Aorta (tissue), 5 donors: ENCODE measurements around the gene RUVBL1. TPM values are rescaled to one million over a fixed set of nuclear protein-coding genes. Genes with fewer than 3 reads are reported as not detected.

ENCODE experiments used
- ATAC-seq: fragments of 200-7000 bp; cut with Tn5 transposase; one replicate; pipeline ENCODE4 v1.9.1; 2022; ENCODE audit warnings: moderate library complexity; ENCODE audit not compliant: low FRiP score
- DNase-seq, 2 donors: peaks; one replicate each; pipeline ENCODE4 v3.0.0-alpha.2; 2020
- H3K27ac ChIP-seq, 2 donors: one replicate each; pipeline ENCODE4 v1.5.1; 2013; ENCODE audit warnings: low read length in 2 of 2, mild to moderate bottlenecking in 2 of 2, moderate library complexity in 2 of 2, control low read depth in 1 of 2, inconsistent platforms in 1 of 2, low read depth in 1 of 2
- H3K27me3 ChIP-seq, 2 donors: one replicate each; pipeline ENCODE4 v1.6.1; 2013; ENCODE audit warnings: control low read depth in 1 of 2, low read length in 1 of 2, mild to moderate bottlenecking in 1 of 2, moderate library complexity in 1 of 2; ENCODE audit not compliant: insufficient read depth in 2 of 2, control insufficient read depth in 1 of 2
- H3K36me3 ChIP-seq, 2 donors: one replicate each; pipeline ENCODE4 v1.6.1; 2013; ENCODE audit warnings: control low read depth in 1 of 2, low read length in 1 of 2, mild to moderate bottlenecking in 1 of 2; ENCODE audit not compliant: insufficient read depth in 2 of 2, control insufficient read depth in 1 of 2
- H3K4me1 ChIP-seq, 2 donors: one replicate each; pipeline ENCODE4 v1.6.1; 2013; ENCODE audit warnings: low read length in 2 of 2, control low read depth in 1 of 2, mild to moderate bottlenecking in 1 of 2, moderate library complexity in 1 of 2; ENCODE audit not compliant: insufficient read depth in 2 of 2, control insufficient read depth in 1 of 2
- H3K4me3 ChIP-seq, 2 donors: one replicate each; pipeline ENCODE4 v1.5.1; 2013; ENCODE audit warnings: low read length in 2 of 2, control low read depth in 1 of 2, mild to moderate bottlenecking in 1 of 2
- H3K9me3 ChIP-seq: one replicate; pipeline ENCODE4 v1.6.1; 2013; ENCODE audit warnings: mild to moderate bottlenecking, low read length; ENCODE audit not compliant: control insufficient read depth
- WGBS, 2 donors: extraction: QIAGEN DNeasy Blood & Tissue Kit; methylation state at CpG; one replicate each; pipeline ENCODE4 v1.1.7; 2013; 5-methylcytosine and 5-hydroxymethylcytosine counted together
- intact Hi-C, 2 donors: fragments of 100-400 bp; cut with DNase I; formaldehyde crosslinking; loops; one replicate each; pipeline versions ENCODE4 v1.14.2 to v1.15.0; 2022
- polyA plus RNA-seq, 2 donors: library from polyadenylated mRNA; stranded (reverse); fragments of 200-250 nt; gene quantifications; one replicate each; pipeline ENCODE4 v1.2.3, GENCODE V29; 2013
- total RNA-seq, 2 donors: library from RNA; stranded (reverse); fragmentation: NEBNext Ultra II Directional; extraction: Animal tissue kit (Norgen Biotek cat#: 25700); gene quantifications; one replicate each; pipeline ENCODE4 v1.2.1, GENCODE V29; 2021
- donor health status: healthy with polysubstance abuse.
- donor health status: Bipolar disorder and iron deficiency.
- donor health status: DM: no; HTN: no; CAD: no.
- donor health status: DM: no; HTN: no; CAD: no.
- donor health status: DM: yes; HTN: yes; CAD: no.

Gene RUVBL1
- total and polyA plus RNA-seq, 4 donors, result 12.3 to 18.5 (median 16.5) TPM

DNA sequence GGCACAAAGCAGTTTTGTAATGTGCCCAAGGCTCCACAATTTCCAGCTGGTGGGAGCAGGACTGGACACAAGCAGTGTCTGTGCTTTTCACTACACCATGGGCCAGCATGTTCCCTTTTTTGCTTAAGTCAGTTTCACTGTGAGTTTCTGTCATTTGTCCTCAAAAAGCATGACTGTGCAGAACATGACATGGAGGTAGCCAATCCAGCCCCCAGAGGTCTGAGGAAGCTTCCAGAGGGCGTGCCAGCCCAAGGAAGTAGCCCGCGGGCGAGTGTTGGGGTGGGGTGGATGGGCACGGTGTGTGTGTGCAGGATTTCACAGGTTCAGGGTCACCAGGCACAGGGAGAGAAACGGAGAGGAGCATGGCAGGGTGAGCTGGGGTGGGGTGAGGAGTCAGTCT, 21.7 kb upstream of the RUVBL1 start:
- Histone ChIP-seq H3K27me3 (no peaks in the 10 kb centered on the region), H3K27ac (no peak overlapping the region), H3K4me1 (no peaks in the 10 kb centered on the region), H3K9me3 (no peaks in the 10 kb centered on the region), H3K36me3 (no peaks in the 10 kb centered on the region), H3K4me3 (no peak overlapping the region)
- DNase-seq, result peak in 1 of 2 donors; percentile 73
- no peak for ATAC-seq
- 72 to 74% methylated on average over 6 of the region's 6 CpGs for WGBS, 2 donors
- intact Hi-C loops, result no loop called here

DNA sequence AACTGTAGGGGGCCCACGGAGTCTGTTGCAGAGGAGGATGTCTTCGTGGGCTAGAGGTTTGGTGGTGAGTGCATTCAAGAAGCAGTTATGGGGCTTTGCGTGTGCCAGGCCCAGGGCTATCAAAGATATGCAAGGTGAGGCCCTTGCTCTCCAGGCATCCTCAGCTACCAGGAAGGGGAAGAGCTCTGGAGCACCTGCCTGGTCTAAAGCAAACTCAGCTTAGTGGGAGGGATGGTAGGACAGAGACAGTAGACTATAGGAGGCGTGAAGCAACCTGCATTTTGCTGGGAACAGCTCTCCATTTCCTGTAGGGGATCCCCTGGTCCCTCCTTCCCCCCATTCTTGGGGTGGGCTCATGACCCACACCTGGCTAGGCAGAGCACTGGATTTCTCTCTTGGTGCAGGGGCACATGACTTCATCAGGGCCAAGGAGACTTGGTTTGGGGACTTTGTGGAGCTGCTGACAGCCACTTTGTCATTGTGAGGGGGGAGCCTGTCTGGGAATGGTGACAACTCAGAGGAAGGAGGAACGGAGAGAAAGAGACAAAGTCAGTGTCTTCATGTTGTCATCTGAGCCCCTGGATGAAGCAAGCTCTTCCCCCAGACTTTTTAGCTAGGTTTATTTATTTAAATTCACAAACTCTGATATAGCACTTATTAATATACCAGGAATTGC, 21.0 kb upstream of the RUVBL1 start:
- no peak for ATAC-seq
- H3K4me1 ChIP-seq, result no peaks in the 10 kb centered on the region
- intact Hi-C loops, result no loop called here
- H3K4me3 ChIP-seq, result no peak overlapping the region
- 59 to 67% methylated on average over 5 of the region's 5 CpGs for WGBS, 2 donors
- no peaks in the 10 kb centered on the region for H3K9me3 ChIP-seq
- no peak for DNase-seq
- no peaks in the 10 kb centered on the region for H3K36me3 ChIP-seq
- H3K27ac ChIP-seq, result no peak overlapping the region
- H3K27me3 ChIP-seq, result no peaks in the 10 kb centered on the region

DNA sequence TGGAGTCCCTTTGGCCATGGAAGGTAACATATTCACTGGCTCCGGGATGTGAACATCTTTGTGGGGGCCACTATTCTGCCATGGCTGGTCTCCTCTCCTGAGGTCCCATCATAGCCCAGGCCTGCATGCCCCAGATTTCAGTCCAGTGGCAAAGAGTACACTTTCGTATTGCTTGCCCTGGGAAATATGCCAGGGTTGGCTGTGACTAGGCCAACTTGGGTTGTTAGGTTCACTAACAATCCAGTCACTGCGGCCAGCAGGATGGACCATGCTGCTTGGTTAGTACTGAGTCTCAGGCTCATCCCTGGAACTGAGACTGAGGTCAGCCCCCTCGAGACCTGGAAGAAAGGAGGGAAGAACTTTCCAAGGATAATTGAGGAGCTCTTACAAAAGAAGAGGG, 19.9 kb upstream of the RUVBL1 start:
- no peak overlapping the region for H3K4me3 ChIP-seq
- DNase-seq (no peak), ATAC-seq (no peak)
- H3K27ac ChIP-seq, result no peak overlapping the region
- H3K27me3 ChIP-seq, result no peaks in the 10 kb centered on the region
- WGBS, 2 donors, result 79 to 83% methylated on average over 4 of the region's 4 CpGs
- no peaks in the 10 kb centered on the region for H3K36me3 ChIP-seq
- intact Hi-C loops, result no loop called here
- H3K4me1 ChIP-seq, result no peaks in the 10 kb centered on the region
- no peaks in the 10 kb centered on the region for H3K9me3 ChIP-seq

- H3K36me3 ChIP-seq, result no peaks in the 10 kb centered on the region
- DNase-seq, result no peak
- H3K4me3 ChIP-seq, result no peak overlapping the region
- no peaks in the 10 kb centered on the region for H3K4me1 ChIP-seq
- intact Hi-C loops, result loop anchor here in 1 of 2 donors (2.0 to 5.0 kb wide), 2 partner anchors 25 to 36 kb away; no protein-coding TSS in a partner anchor
- peaks cover 2% of the 10 kb centered on the region for H3K9me3 ChIP-seq
- ATAC-seq, result no peak
- no peaks in the 10 kb centered on the region for H3K27me3 ChIP-seq
- WGBS, 2 donors, result 58 to 69% methylated on average over 3 of the region's 3 CpGs
- H3K27ac ChIP-seq, result no peak overlapping the region
Observed at GRCh38 chr3:128133273-128133883, 9.8 kb upstream of the RUVBL1 start.

DNA sequence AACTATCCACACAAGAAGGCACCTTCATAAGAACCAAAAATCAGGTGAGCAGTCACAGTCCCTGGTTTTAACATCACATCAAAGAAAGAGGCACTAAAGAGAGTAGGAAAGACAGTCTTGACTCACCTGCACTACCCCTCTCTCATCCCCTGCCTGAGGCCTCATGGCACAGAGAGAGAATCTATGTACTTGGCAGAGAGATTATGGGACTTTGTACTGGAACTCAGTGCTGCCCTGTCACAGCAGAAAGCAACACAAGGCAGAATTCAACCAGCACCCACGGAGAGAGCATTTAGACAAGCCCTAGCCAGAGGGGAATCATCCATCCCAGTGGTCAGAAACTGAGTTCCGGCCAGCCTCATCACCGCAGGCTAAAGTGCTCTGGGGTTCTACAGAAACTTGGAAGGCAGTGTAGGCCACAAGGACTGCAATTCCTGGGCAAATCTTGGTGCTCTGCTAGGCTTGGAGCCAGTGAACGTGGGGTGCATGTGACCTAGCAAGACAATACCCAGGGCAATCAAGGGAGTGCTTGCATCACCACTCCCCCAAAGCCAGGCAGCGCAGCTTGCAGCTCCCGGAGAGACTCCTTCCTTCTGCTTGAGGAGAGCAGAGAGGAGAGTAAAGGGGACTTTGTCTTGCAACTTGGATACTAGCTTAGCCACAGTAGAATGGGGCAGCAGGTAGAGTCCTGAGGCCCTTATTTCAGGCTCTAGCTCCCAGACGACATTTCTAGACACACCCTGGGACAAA, 8.5 kb upstream of the RUVBL1 start:
- Histone ChIP-seq H3K36me3 (no peaks in the 10 kb centered on the region), H3K27me3 (peaks cover 0 to 1% of the 10 kb centered on the region in 2 donors), H3K9me3 (peaks cover 2% of the 10 kb centered on the region), H3K4me1 (no peaks in the 10 kb centered on the region), H3K4me3 (no peak overlapping the region), H3K27ac (no peak overlapping the region)
- intact Hi-C loops, result loop anchor here in 1 of 2 donors (2.0 to 5.0 kb wide), 2 partner anchors 23 to 35 kb away; no protein-coding TSS in a partner anchor
- 83 to 84% methylated on average over 7 of the region's 7 CpGs for WGBS, 2 donors
- no peak for DNase-seq
- no peak for ATAC-seq

DNA sequence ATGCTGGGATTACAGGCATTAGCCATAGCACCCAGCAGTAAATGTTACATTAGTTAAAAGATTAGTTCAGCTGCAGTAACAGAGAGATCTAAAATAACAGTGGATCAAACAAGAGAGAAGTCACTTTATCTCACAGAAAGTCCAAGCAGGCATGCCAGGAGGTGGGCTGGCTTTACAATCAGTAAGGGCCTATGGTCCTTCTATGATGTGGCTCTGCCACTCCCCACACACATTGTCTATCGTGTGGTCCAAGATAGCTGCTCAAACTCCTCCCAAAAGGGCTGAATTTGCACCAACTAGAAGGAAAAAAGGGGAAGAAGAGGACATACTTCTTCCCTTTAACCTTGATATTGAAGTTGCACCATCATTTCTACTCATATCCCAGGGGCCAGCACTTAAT, 4.6 kb upstream of the RUVBL1 start:
- Histone ChIP-seq H3K4me3 (no peak overlapping the region), H3K4me1 (no peaks in the 10 kb centered on the region), H3K27me3 (peaks cover 0 to 1% of the 10 kb centered on the region in 2 donors), H3K9me3 (peaks cover 2% of the 10 kb centered on the region), H3K36me3 (no peaks in the 10 kb centered on the region), H3K27ac (no peak overlapping the region)
- 58 to 63% methylated on average over 1 of the region's 1 CpG for whole genome bisulfite sequencing, 2 donors
- intact Hi-C loops, result no loop called here
- no peak for DNase-seq
- ATAC-seq, result no peak

- 41 to 45% methylated on average over 2 of the region's 2 CpGs for WGBS, 2 donors
- intact Hi-C loops, result no loop called here
- Histone ChIP-seq H3K4me3 (no peak overlapping the region), H3K36me3 (no peaks in the 10 kb centered on the region), H3K4me1 (no peaks in the 10 kb centered on the region), H3K9me3 (peaks cover under 1% of the 10 kb centered on the region), H3K27ac (no peak overlapping the region), H3K27me3 (peaks cover 0 to 1% of the 10 kb centered on the region in 2 donors)
- no peak for DNase-seq
- ATAC-seq, result no peak
Observed at GRCh38 chr3:128127236-128127635, 3.6 kb upstream of the RUVBL1 start.

DNA sequence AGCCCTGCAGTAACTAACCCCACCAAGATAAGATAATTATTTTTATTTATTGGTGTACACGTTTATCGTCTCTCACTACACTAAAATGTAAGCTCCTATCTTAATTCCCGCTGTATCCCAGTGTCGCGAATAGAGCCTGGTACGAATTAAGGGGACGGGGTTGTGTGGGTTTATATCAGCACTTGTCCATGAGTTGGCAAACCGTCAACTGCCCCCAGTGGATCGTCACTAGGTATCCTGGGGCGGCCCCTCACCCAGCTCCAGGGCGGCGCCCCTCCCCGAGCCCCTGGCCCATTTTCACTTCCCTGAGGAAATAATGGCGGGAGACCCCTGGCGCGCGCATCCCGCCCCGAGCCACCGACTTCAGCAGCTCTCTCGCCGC, 465 bp downstream of the RUVBL1 start:
- Histone ChIP-seq H3K27ac (no peak overlapping the region), H3K27me3 (peaks cover 0 to 1% of the 10 kb centered on the region in 2 donors), H3K9me3 (no peaks in the 10 kb centered on the region), H3K4me1 (no peaks in the 10 kb centered on the region), H3K36me3 (no peaks in the 10 kb centered on the region), H3K4me3 (peak overlapping the region; percentile 60 to 68)
- intact Hi-C loops, result loop anchor here in 1 of 2 donors (2.0 kb wide), 1 partner anchor 30 kb away; the partner anchor contains the start of gene EEFSEC
- DNase-seq (no peak), ATAC-seq (no peak)
- 1 to 2% methylated on average over 22 of the region's 22 CpGs for WGBS, 2 donors
